K562 (cell line): ENCODE measurements around the gene ZFP69. TPM values are rescaled to one million over a fixed set of nuclear protein-coding genes. Genes with fewer than 3 reads are reported as not detected.

Experiments used
- ATAC-seq: fragments of 200-7000 bp; cut with Tn5 transposase; 3 replicates; pipeline ENCODE4 v1.9.1; 2020; ENCODE audit warnings: moderate library complexity
- BruUV-seq: library from RNA; stranded (reverse); fragments of 400-500 nt; replicated peaks from 2 replicates; lab custom pipeline; 2021; lab: Mats Ljungman, UMichigan
- CTCF ChIA-PET: fragments of 300-600 bp; formaldehyde crosslinking; extraction: SDS; loops from one replicate; lab custom pipeline; 2021; ENCODE audit warnings: low intra/inter-chr PET ratio; lab: Yijun Ruan, JAX
- POLR2A ChIA-PET: fragments of 300-600, 350-650 bp; sonication (Branson Sonifier 250); formaldehyde crosslinking; extraction: SDS; loops from one replicate; lab custom pipeline; 2021; ENCODE audit warnings: antibody characterized with exemption, inconsistent platforms; lab: Yijun Ruan, JAX
- DNase-seq, 4 experiments: peaks; one replicate each; pipeline versions ENCODE4 v3.0.0 to v3.0.0-alpha.2; 2011 to 2018; ENCODE audit warnings: low spot score in 3 of 4, mixed read lengths in 3 of 4; ENCODE audit errors: extremely low read depth in 1 of 4
- FAIRE-seq: peaks from 2 replicates; lab custom pipeline; 2011; peaks lifted over from hg19 to GRCh38; lab: Jason Lieb, UNC
- H2AFZ ChIP-seq: 2 replicates; pipeline ENCODE4 v1.6.0; 2011; ENCODE audit warnings: low read depth, low read length, control low read depth, inconsistent platforms
- H3K27ac ChIP-seq: fragments of 200-600 bp; 3 replicates; pipeline ENCODE4 v1.8.0; 2011; ENCODE audit warnings: low read depth, mild to moderate bottlenecking, control low read depth, inconsistent platforms, low read length, moderate library complexity, mixed read lengths; ENCODE audit errors: extremely low read depth
- H3K27me3 ChIP-seq, 2 experiments: fragments of 300-600 bp in 1 of 2; 2 replicates in 1 of 2; 3 replicates in 1 of 2; pipeline versions ENCODE4 v1.6.0 to v1.8.0; 2011; ENCODE audit warnings: inconsistent platforms in 2 of 2, low read length in 2 of 2, mild to moderate bottlenecking in 1 of 2, mixed read lengths in 1 of 2, moderate library complexity in 1 of 2; ENCODE audit not compliant: control insufficient read depth in 2 of 2, insufficient read depth in 2 of 2
- H3K36me3 ChIP-seq: fragments of 300-600 bp; 3 replicates; pipeline ENCODE4 v1.8.0; 2011; ENCODE audit warnings: mild to moderate bottlenecking, low read length, inconsistent platforms; ENCODE audit not compliant: control insufficient read depth, insufficient read depth
- H3K4me1 ChIP-seq, 2 experiments: fragments of 200-600 bp in 1 of 2; replicated peaks in 1 of 2; 2 replicates in 1 of 2; 3 replicates in 1 of 2; pipeline versions ENCODE4 v1.5.1 to v1.8.0; 2011; ENCODE audit warnings: inconsistent platforms in 2 of 2, low read length in 2 of 2, mild to moderate bottlenecking in 1 of 2, mixed read lengths in 1 of 2, moderate library complexity in 1 of 2; ENCODE audit not compliant: control insufficient read depth in 2 of 2, insufficient read depth in 2 of 2
- H3K4me2 ChIP-seq: 2 replicates; pipeline ENCODE4 v1.6.1; 2011; ENCODE audit warnings: low read length, control low read depth, inconsistent platforms, mixed read lengths; ENCODE audit not compliant: insufficient read depth
- H3K4me3 ChIP-seq: fragments of 200-600 bp; sonication (generic), shearing (Covaris generic); 2 replicates; pipeline ENCODE4 v1.5.1; 2016; ENCODE audit warnings: control low read depth, inconsistent platforms
- H3K79me2 ChIP-seq: fragments of 200-600 bp; 3 replicates; pipeline ENCODE4 v1.8.0; 2011; ENCODE audit warnings: low read length, inconsistent platforms; ENCODE audit not compliant: control insufficient read depth, insufficient read depth
- H3K9ac ChIP-seq, 2 experiments: 2 replicates each; pipeline versions ENCODE4 v1.6.0 to v1.6.1; 2011; ENCODE audit warnings: low read depth in 2 of 2, low read length in 2 of 2, control low read depth in 1 of 2, inconsistent platforms in 1 of 2, mild to moderate bottlenecking in 1 of 2, mixed read lengths in 1 of 2; ENCODE audit not compliant: insufficient read depth in 1 of 2
- H3K9me1 ChIP-seq: one replicate; pipeline ENCODE4 v1.6.0; 2011; ENCODE audit warnings: inconsistent platforms, mild to moderate bottlenecking, low read length, moderate library complexity; ENCODE audit not compliant: control insufficient read depth, insufficient read depth
- H3K9me3 ChIP-seq: replicated peaks from 2 replicates; pipeline ENCODE4 v1.5.1; 2011; ENCODE audit warnings: low read depth, low read length, inconsistent platforms; ENCODE audit not compliant: control insufficient read depth, insufficient read depth
- H4K20me1 ChIP-seq: replicated peaks from 2 replicates; pipeline ENCODE4 v1.6.1; 2011; ENCODE audit warnings: low read length, inconsistent platforms, mixed read lengths; ENCODE audit not compliant: control insufficient read depth, insufficient read depth
- BMI1 ChIP-seq: fragments of 150-350 bp; IDR thresholded peaks from 2 replicates; pipeline ENCODE4 v1.6.1; 2014; ENCODE audit warnings: low read length
- CSDE1 ChIP-seq, 2 experiments: fragments of 450-650 bp; IDR thresholded peaks; 2 replicates each; pipeline ENCODE4 v1.6.1; 2016; ENCODE audit warnings: mild to moderate bottlenecking in 1 of 2
- DDX20 ChIP-seq: fragments of 450-650 bp; IDR thresholded peaks from 2 replicates; pipeline ENCODE4 v1.6.1; 2016; ENCODE audit warnings: missing genetic modification characterization, low read depth, mild to moderate bottlenecking, missing compliant biosample characterization, moderate library complexity
- GABPB1 ChIP-seq: sonication (generic); formaldehyde crosslinking; IDR thresholded peaks from 2 replicates; pipeline ENCODE4 v1.8.0; 2022; ENCODE audit warnings: mild to moderate bottlenecking, missing genetic modification reagents
- HNRNPK ChIP-seq: fragments of 200-400 bp; formaldehyde crosslinking; IDR thresholded peaks from one replicate; pipeline ENCODE4 v1.6.1; 2018; ENCODE audit warnings: mild to moderate bottlenecking, low read depth, low read length; ENCODE audit not compliant: poor library complexity, severe bottlenecking
- MCM7 ChIP-seq, 2 experiments: fragments of 450-650 bp; IDR thresholded peaks; 2 replicates each; pipeline ENCODE4 v1.6.1; 2016 to 2018
- RBFOX2 ChIP-seq: fragments of 200-400 bp; formaldehyde crosslinking; IDR thresholded peaks from 2 replicates; pipeline ENCODE4 v1.6.1; 2017; ENCODE audit warnings: low read depth, mild to moderate bottlenecking, low read length, moderate library complexity
- TSC22D4 ChIP-seq: fragments of 450-650 bp; IDR thresholded peaks from 2 replicates; pipeline ENCODE4 v1.6.1; 2016; ENCODE audit warnings: missing genetic modification characterization, missing biosample characterization, control low read depth
- WGBS: fragments of 100-300 bp; shearing (Covaris generic); methylation state at CpG from one replicate; pipeline ENCODE4 v1.1.6; 2016; ENCODE audit warnings: low coverage, mixed read lengths; ENCODE audit not compliant: insufficient coverage; ENCODE audit errors: missing lambda C conversion rate; 5-methylcytosine and 5-hydroxymethylcytosine counted together
- in situ Hi-C: fragments of 300-500 bp; cut with MboI; formaldehyde crosslinking; loops from 4 replicates; pipeline ENCODE4 v1.15.0; 2018; ENCODE audit warnings: inconsistent platforms, mixed read lengths
- intact Hi-C: fragments of 100-400 bp; cut with micrococcal nuclease; formaldehyde crosslinking; loops from 2 replicates; pipeline ENCODE4 v1.14.2; 2022
- polyA plus RNA-seq, 8 experiments: library from polyadenylated mRNA; depleted of rRNA in 4 of 8; stranded (reverse) in 5 of 8; unstranded in 3 of 8; fragments of >200 nt; fragmentation: Nextera tagmentation in 2 of 8; fragmentation: Illumina TruSeq in 1 of 8; extraction: Ambion mirVana in 2 of 8; extraction: Trizol in 1 of 8; gene quantifications; 2 replicates each; pipeline versions ENCODE4 v1.2.1 to v1.2.3, GENCODE V29; 2011 to 2014; ENCODE audit warnings: inconsistent platforms in 1 of 8, missing spikeins in 1 of 8
- total RNA-seq, 7 experiments: library from RNA; depleted of rRNA in 6 of 7; stranded (reverse); fragments of >200 nt in 6 of 7; fragmentation: Illumina TruSeq in 2 of 7; extraction: Trizol in 2 of 7; gene quantifications; 2 replicates each; pipeline versions ENCODE4 v1.2.1 to v1.2.3, GENCODE V29; 2011 to 2021; ENCODE audit warnings: low replicate concordance in 1 of 7

Gene ZFP69
- total and polyA plus RNA-seq, 9 of the 15 experiments (the other 6 are each of a cell fraction or from before 2014, with no cell fraction given), result 2.0 to 8.4 (median 5.7) TPM

- Histone ChIP-seq H3K9me3 (no peaks in the 10 kb centered on the region), H3K4me2 (no peak overlapping the region), H2AFZ (no peak overlapping the region), H3K27ac (no peak overlapping the region), H3K4me1 (peaks cover 0 to 5% of the 10 kb centered on the region in 2 experiments; a peak in 2 of 5 replicates), H3K27me3 (no peaks in the 10 kb centered on the region), H3K9me1 (no peaks in the 10 kb centered on the region), H3K36me3 (peaks cover 8% of the 10 kb centered on the region; the same call in 2 of the 3 replicates), H3K79me2 (peaks cover 9% of the 10 kb centered on the region; the same call in 1 of the 3 replicates), H3K4me3 (no peak overlapping the region), H4K20me1 (no peaks in the 10 kb centered on the region), H3K9ac (no peak overlapping the region)
- no TSS peak for BruUV-seq
- ChIA-PET CTCF (no interaction called here), POLR2A (interaction anchor here (0.5 kb wide), 1 partner anchor 1344 kb away, joined by 3 read pairs; no protein-coding TSS in a partner anchor)
- FAIRE-seq (no peak), ATAC-seq (no peak), DNase-seq (no peak)
- TF ChIP-seq MCM7 (IDR thresholded peaks at IDR 0.05) (no peak), GABPB1 (no peak), DDX20 (tag) (no peak), BMI1 (no peak), RBFOX2 (no peak), CSDE1 (IDR thresholded peaks at IDR 0.05) (no peak), TSC22D4 (tag) (no peak), HNRNPK (no peak)
- 72% methylated on average over 2 of the region's 2 CpGs for WGBS
- intact Hi-C loops, result no loop called here
- in situ Hi-C loops, result no loop called here
Observed at GRCh38 chr1:40535732-40536131, 58.6 kb downstream of the ZFP69 start.
